Measurements from ENCODE around the gene POLR2E.

POLR2E gene

DNA sequence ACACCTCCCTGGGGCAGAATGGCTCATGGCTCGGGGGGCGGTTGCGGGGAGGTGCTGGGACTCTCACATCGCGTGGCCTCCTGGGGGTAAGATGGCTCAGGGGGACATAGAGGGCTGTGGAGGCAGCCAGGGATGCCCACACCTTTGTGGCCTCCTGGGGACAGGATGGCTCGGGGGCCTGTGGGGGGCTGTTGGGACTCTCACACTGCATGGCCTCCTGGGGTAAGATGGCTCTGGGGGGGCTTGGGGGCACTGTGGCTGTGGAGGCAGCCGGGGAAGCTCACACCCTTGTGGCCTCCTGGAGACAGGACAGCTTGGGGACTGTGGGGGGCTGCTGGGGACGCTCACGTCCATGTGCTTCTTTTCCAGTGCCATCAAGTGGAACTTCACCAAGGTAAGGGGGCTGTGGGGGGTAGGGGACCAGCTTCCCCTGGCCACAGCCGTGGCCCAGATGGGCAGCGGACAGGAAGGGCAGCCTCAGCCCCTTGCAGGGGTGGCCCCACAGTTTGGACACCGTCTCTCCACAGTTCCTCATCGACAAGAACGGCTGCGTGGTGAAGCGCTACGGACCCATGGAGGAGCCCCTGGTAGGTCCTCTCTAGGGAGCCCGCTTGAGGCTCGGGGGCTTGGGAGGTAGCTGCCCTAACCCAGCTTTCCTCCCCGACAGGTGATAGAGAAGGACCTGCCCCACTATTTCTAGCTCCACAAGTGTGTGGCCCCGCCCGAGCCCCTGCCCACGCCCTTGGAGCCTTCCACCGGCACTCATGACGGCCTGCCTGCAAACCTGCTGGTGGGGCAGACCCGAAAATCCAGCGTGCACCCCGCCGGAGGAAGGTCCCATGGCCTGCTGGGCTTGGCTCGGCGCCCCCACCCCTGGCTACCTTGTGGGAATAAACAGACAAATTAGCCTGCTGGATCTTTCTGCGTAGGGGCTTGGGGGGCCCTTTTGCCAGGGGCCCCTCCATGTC is 11.0 kb upstream of the POLR2E start:
- peak overlapping the region; percentile 68; the same call in 1 of the 2 replicates for H3K27ac ChIP-seq
- H4K20me1 ChIP-seq, result peaks cover 59% of the 10 kb centered on the region
- TF ChIP-seq Cebpa-rat (IDR thresholded peaks at IDR 0.05), result no peak
- no peak overlapping the region for H3K4me3 ChIP-seq
- peak overlapping the region; percentile 90 for H3K4me2 ChIP-seq
- H3K9me3 ChIP-seq, result no peaks in the 10 kb centered on the region
- peaks cover 58% of the 10 kb centered on the region for H3K4me1 ChIP-seq
- H3K9ac ChIP-seq, result peak overlapping the region; percentile 6
- no peaks in the 10 kb centered on the region for H3K27me3 ChIP-seq
- H3K36me3 ChIP-seq, result peaks cover 48% of the 10 kb centered on the region

DNA sequence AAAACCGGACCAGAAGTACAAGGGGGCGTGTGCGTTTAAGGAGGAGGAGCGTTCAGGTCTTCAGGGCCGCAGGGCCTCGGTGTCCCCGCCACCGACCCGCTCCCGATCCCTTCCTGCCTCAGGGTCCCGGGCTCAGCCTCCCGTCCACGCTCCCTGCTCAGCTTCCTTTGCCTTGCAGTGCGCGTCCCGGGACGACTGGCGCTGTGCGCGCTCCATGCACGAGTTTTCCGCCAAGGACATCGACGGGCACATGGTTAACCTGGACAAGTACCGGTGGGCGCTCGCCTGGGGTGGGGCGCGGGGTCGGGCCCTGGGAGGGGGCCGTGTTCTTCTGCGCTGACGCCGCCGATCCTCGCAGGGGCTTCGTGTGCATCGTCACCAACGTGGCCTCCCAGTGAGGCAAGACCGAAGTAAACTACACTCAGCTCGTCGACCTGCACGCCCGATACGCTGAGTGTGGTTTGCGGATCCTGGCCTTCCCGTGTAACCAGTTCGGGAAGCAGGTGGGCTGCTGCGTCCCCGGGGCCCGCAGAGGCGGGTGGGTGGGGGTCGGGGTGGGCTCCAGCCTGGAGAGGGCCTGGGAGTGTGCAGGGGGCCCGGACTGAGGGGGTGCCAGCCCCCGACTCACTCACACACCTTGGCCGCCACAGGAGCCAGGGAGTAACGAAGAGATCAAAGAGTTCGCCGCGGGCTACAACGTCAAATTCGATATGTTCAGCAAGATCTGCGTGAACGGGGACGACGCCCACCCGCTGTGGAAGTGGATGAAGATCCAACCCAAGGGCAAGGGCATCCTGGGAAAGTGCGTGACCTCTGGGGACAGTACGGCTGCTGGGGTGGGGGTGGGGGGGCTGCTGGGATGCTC is 10.1 kb upstream of the POLR2E start:
- no peaks in the 10 kb centered on the region for H3K9me3 ChIP-seq
- H3K36me3 ChIP-seq, result peaks cover 39% of the 10 kb centered on the region
- peaks cover 51% of the 10 kb centered on the region for H4K20me1 ChIP-seq
- peak overlapping the region; percentile 83 for H3K9ac ChIP-seq
- H3K4me2 ChIP-seq, result peak overlapping the region; percentile 90
- peak overlapping the region; percentile 77 for H3K4me3 ChIP-seq
- peak overlapping the region; percentile 92 for H3K27ac ChIP-seq
- TF ChIP-seq Cebpa-rat (IDR thresholded peaks at IDR 0.05), result no peak
- peaks cover 67% of the 10 kb centered on the region for H3K4me1 ChIP-seq
- H3K27me3 ChIP-seq, result no peaks in the 10 kb centered on the region

DNA sequence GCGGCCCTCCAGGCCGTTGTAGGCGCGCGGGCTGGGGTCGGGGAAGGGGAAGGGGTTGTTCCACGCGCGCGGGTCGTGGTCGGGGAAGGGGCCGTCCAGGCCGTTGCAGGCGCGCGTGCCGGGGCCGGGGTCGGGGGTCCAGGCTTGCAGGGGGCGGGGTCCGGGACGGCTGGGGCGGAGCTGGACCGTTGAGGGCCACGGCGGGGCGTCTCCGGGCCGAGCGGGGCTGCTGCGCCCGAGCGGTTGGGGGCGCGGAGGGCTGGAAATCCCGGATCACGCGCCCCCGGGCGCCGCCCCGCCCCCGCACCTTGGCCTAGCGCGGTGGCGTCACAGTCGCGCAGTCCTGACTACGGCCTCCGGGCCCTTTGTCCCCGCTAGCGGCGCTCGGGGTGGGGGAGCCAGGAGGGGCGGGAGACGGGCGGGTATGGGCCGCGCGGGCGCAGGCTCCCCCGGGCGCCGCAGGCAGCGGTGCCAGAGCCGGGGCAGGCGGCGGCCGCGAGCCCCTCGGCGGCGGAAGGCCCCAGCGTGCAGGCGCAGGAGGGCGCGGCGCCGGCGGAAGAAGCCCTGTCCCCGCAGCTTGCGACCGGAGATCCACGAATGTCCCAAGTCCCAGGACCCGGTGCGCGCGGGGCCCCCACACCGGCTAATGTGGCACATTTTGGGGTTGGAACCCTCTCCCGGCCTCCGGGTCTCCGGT is 9.3 kb upstream of the POLR2E start:
- Histone ChIP-seq H3K4me3 (peak overlapping the region; percentile 77), H3K27ac (peak overlapping the region; percentile 92), H3K4me1 (peaks cover 75% of the 10 kb centered on the region)

DNA sequence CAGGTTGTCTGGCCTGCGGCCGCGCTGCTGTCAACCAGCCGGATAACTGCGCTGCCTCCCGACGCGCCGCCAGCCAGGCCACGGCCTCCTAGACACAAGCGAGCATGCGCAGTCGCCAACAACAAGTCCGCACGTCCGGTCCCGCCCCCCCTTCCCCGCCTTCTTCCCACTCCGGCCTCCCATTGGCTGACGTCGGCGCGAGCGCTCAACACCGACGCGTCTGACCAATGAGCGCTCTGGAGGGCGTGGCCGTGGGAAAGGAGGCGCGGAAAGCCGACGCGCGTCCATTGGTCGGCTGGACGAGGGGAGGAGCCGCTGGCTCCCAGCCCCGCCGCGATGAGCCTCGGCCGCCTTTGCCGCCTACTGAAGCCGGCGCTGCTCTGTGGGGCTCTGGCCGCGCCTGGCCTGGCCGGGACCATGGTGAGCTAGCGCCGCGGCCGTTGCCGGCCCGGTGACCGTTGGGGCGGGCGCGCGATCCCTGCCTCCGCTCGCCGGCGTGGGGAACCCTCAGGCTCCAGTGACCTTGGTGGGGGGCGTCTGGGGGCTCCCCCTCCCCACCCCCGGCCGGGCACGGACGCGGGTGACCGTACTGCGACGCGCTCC is 8.6 kb upstream of the POLR2E start, which contains the start of gene GPX4:
GPX4 (plus strand) TSS at position 287 of the 603 bp plus-strand sequence; CDS start at position 337, 50 bp downstream.
- H3K4me1 ChIP-seq, result peaks cover 77% of the 10 kb centered on the region
- H3K9ac ChIP-seq, result peak within 1 kb of the TSS; percentile 83
- no peaks in the 10 kb centered on the region for H3K9me3 ChIP-seq
- H3K27me3 ChIP-seq, result no peaks in the 10 kb centered on the region
- peaks cover 26% of the 10 kb centered on the region for H3K36me3 ChIP-seq
- peaks cover 41% of the 10 kb centered on the region for H4K20me1 ChIP-seq
- peak within 1 kb of the TSS; percentile 77 for H3K4me3 ChIP-seq
- TF ChIP-seq Cebpa-rat (IDR thresholded peaks at IDR 0.05), result no peak
- H3K4me2 ChIP-seq, result peak within 1 kb of the TSS; percentile 90
- peak within 1 kb of the TSS; percentile 92 for H3K27ac ChIP-seq

More for the DNA sequence above, 9.3 kb upstream of the POLR2E start:
- H4K20me1 ChIP-seq, result peaks cover 46% of the 10 kb centered on the region
- H3K36me3 ChIP-seq, result peaks cover 31% of the 10 kb centered on the region
- TF ChIP-seq Cebpa-rat (IDR thresholded peaks at IDR 0.05), result no peak
- peak overlapping the region; percentile 83 for H3K9ac ChIP-seq
- H3K9me3 ChIP-seq, result no peaks in the 10 kb centered on the region
- peak overlapping the region; percentile 90 for H3K4me2 ChIP-seq
- no peaks in the 10 kb centered on the region for H3K27me3 ChIP-seq

DNA sequence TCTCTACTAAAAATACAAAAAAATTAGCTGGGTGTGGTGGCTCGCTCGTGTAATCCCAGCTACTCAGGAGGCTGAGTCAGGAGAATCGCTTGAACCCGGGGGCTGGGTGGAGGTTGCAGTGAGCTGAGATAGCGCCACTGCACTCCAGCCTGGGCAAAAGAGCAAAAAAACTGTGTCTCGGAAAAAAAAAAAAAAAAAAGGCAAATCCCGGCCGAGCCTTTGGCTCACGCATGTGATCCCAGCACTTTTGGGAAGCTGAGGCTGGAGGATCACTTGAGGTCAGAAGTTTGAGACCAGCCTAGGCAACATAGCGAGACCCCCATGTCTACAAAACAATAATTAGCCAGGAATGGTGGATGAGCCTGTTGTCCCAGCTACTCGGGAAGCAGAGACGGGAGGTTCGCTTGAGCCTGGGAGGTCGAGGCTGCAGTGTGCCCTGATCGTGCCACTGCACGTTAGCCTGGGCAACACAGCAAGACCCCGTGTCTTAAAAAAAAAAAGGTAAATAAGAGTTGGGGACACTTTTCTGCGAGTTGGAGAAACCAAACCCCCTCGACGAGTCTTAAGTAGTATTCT is 8.0 kb upstream of the POLR2E start:
- Histone ChIP-seq H3K27me3 (no peaks in the 10 kb centered on the region), H3K9ac (no peak overlapping the region), H3K4me3 (no peak overlapping the region), H3K4me1 (peaks cover 80% of the 10 kb centered on the region), H3K36me3 (peaks cover 22% of the 10 kb centered on the region), H3K27ac (peak overlapping the region; percentile 90), H4K20me1 (peaks cover 37% of the 10 kb centered on the region), H3K9me3 (no peaks in the 10 kb centered on the region), H3K4me2 (peak overlapping the region; percentile 84)
- no peak for TF ChIP-seq Cebpa-rat (IDR thresholded peaks at IDR 0.05)

DNA sequence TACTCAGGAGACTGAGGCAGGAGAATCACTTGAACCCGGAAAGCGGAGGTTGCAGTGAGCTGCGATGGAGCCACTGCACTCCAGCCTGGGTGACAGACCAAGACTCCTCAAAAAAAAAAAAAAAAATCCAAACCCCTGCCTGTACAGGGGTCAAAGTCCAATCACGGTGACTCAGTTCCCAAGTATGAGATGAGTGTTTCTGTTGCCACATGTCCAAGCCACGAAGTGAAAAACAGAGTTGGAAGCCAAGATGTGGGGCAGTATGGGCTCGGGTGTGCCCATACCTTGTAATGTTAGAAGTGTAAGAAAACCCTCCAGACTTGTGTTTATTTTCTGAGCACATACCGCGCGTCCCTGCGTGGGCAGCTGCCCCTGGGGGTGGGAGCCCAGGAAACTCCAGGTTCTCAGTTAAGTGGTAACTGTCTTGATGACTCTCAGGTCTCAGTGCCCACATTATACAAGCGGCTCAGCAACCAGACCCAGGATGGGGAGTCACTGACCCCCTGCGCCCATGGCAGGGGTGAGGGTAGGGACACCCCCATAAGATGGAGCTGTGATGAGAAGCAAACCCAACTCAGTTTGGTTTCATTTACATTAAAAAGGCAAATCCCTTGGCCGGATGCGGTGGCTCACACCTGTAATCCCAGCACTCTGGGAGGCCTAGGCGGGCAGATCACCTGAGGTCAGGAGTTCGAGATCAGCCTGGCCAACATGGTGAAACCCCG is 7.4 kb upstream of the POLR2E start:
- H3K36me3 ChIP-seq, result peaks cover 18% of the 10 kb centered on the region
- H3K4me1 ChIP-seq, result peaks cover 82% of the 10 kb centered on the region
- TF ChIP-seq Cebpa-rat (IDR thresholded peaks at IDR 0.05), result no peak
- H3K4me2 ChIP-seq, result peak overlapping the region; percentile 84
- no peak overlapping the region for H3K4me3 ChIP-seq
- no peaks in the 10 kb centered on the region for H3K27me3 ChIP-seq
- H4K20me1 ChIP-seq, result peaks cover 32% of the 10 kb centered on the region
- peak overlapping the region; percentile 73; the same call in 1 of the 2 replicates for H3K9ac ChIP-seq
- H3K27ac ChIP-seq, result peak overlapping the region; percentile 90
- no peaks in the 10 kb centered on the region for H3K9me3 ChIP-seq

DNA sequence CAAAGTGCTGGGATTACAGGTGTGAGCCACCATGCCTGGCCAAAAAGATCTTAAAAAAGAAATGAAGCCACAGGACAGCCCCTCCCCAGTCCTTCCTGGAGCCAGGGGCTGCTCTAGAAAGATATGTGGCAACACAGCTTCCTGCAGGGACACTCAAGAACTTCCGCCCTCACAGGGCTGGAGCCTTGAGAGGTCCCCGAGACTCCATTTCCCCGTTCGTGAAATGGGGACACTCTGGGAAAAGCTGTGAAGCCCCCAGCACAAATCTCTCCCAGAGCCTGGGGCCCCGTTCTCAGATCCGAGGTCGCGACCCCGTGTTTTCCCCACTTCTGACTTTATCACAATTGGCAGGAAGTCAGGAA is 6.1 kb upstream of the POLR2E start:
- peak overlapping the region; percentile 73 for H3K9ac ChIP-seq
- TF ChIP-seq Cebpa-rat (IDR thresholded peaks at IDR 0.05), result no peak
- peaks cover 5% of the 10 kb centered on the region for H3K36me3 ChIP-seq
- no peaks in the 10 kb centered on the region for H3K27me3 ChIP-seq
- H4K20me1 ChIP-seq, result peaks cover 20% of the 10 kb centered on the region
- peak overlapping the region; percentile 90 for H3K27ac ChIP-seq
- H3K4me2 ChIP-seq, result peak overlapping the region; percentile 84
- H3K4me1 ChIP-seq, result peaks cover 74% of the 10 kb centered on the region
- no peaks in the 10 kb centered on the region for H3K9me3 ChIP-seq
- peak overlapping the region; percentile 49 for H3K4me3 ChIP-seq

All from BLaER1 (cell line).